HCT116 (cell line): Measurements from ENCODE around the gene FOXO6. TPM values are rescaled to one million over a fixed set of nuclear protein-coding genes. Genes with fewer than 3 reads are reported as not detected.

Experiments used
- ATAC-seq: fragments of 200-7000 bp; cut with Tn5 transposase; 2 replicates; pipeline ENCODE4 v1.9.1; 2020; ENCODE audit warnings: mild to moderate bottlenecking, moderate library complexity
- BruUV-seq: library from RNA; stranded (reverse); fragments of 400-500 nt; replicated peaks from 2 replicates; lab custom pipeline; 2021; lab: Mats Ljungman, UMichigan
- CTCF ChIA-PET: fragments of 300-600 bp; sonication (Branson Sonifier 250); formaldehyde crosslinking; loops from one replicate; lab custom pipeline; 2021; ENCODE audit warnings: antibody characterized with exemption; lab: Charles Lee
- POLR2A ChIA-PET: fragments of 300-600, 350-600 bp; sonication (Branson Sonifier 250); formaldehyde crosslinking; loops from one replicate; lab custom pipeline; 2021; ENCODE audit warnings: antibody characterized with exemption; lab: Charles Lee
- RAD21 ChIA-PET, 2 experiments: fragments of 300-600 bp; sonication (Branson Sonifier 250); formaldehyde crosslinking; loops; one replicate each; lab custom pipeline; 2023; ENCODE audit warnings: low total read pairs in 2 of 2; ENCODE audit not compliant: uncharacterized antibody in 2 of 2, unreplicated experiment in 2 of 2, low non-redundant PET in 1 of 2; lab: Charles Lee
- DNase-seq: peaks from one replicate; pipeline ENCODE4 v3.0.0-alpha.2; 2010; ENCODE audit warnings: low read depth, low spot score
- H2AFZ ChIP-seq: fragments of 200-600 bp; shearing (Covaris generic), sonication (generic); 2 replicates; pipeline ENCODE4 v1.6.1; 2017; ENCODE audit warnings: low read depth, mixed run types, mixed read lengths, antibody characterized with exemption, low read length; ENCODE audit not compliant: poor library complexity, severe bottlenecking
- H3K27ac ChIP-seq: 2 replicates; pipeline ENCODE4 v1.5.1; 2012; ENCODE audit warnings: low read depth, low read length
- H3K27me3 ChIP-seq: fragments of 200-600 bp; sonication (generic); 2 replicates; pipeline ENCODE4 v1.6.1; 2016; ENCODE audit warnings: mixed run types, low read length, mixed read lengths; ENCODE audit not compliant: insufficient read depth
- H3K36me3 ChIP-seq, 2 experiments: fragments of 200-500 bp in 1 of 2; fragments of 200-600 bp in 1 of 2; sonication (Bioruptor generic) in 1 of 2; sonication (generic) in 1 of 2; 2 replicates each; pipeline versions ENCODE4 v1.5.1 to v1.6.1; 2014 to 2016; ENCODE audit warnings: low read length in 2 of 2, inconsistent platforms in 1 of 2, mixed read lengths in 1 of 2, mixed run types in 1 of 2; ENCODE audit not compliant: insufficient read depth in 2 of 2, control insufficient read depth in 1 of 2
- H3K4me1 ChIP-seq, 2 experiments: fragments of 200-600 bp in 1 of 2; sonication (generic) in 1 of 2; 2 replicates each; pipeline versions ENCODE4 v1.5.1 to v1.6.1; 2012 to 2017; ENCODE audit warnings: low read length in 2 of 2, inconsistent platforms in 1 of 2, mild to moderate bottlenecking in 1 of 2, mixed read lengths in 1 of 2, mixed run types in 1 of 2, moderate library complexity in 1 of 2; ENCODE audit not compliant: insufficient read depth in 2 of 2, control insufficient read depth in 1 of 2
- H3K4me2 ChIP-seq: fragments of 200-600 bp; sonication (generic); 2 replicates; pipeline ENCODE4 v1.6.1; 2017; ENCODE audit warnings: mixed run types, low read length, mixed read lengths
- H3K4me3 ChIP-seq, 2 experiments: fragments of 200-600 bp in 1 of 2; sonication (generic) in 1 of 2; replicated peaks in 1 of 2; 2 replicates each; pipeline ENCODE4 v1.5.1; 2011 to 2016; ENCODE audit warnings: low read length in 2 of 2, control low read depth in 1 of 2, low read depth in 1 of 2, mild to moderate bottlenecking in 1 of 2, mixed read lengths in 1 of 2, mixed run types in 1 of 2
- H3K79me2 ChIP-seq: fragments of 200-600 bp; sonication (generic); 2 replicates; pipeline ENCODE4 v1.6.1; 2017; ENCODE audit warnings: mild to moderate bottlenecking, mixed run types, low read length, moderate library complexity, mixed read lengths; ENCODE audit not compliant: insufficient read depth
- H3K9ac ChIP-seq: fragments of 200-600 bp; sonication (generic); 2 replicates; pipeline ENCODE4 v1.6.1; 2016; ENCODE audit warnings: low read length, mixed read lengths
- H3K9me2 ChIP-seq: fragments of 200-600 bp; sonication (generic), shearing (Covaris generic); 2 replicates; pipeline ENCODE4 v1.6.1; 2017; ENCODE audit warnings: mixed run types, mild to moderate bottlenecking, moderate library complexity; ENCODE audit not compliant: insufficient read depth
- H3K9me3 ChIP-seq, 2 experiments: fragments of 200-500 bp in 1 of 2; fragments of 200-600 bp in 1 of 2; sonication (Bioruptor generic) in 1 of 2; sonication (generic) in 1 of 2; 2 replicates each; pipeline ENCODE4 v1.6.1; 2014 to 2017; ENCODE audit warnings: low read length in 2 of 2, mixed read lengths in 2 of 2, inconsistent platforms in 1 of 2, low read depth in 1 of 2, mild to moderate bottlenecking in 1 of 2, mixed run types in 1 of 2, moderate library complexity in 1 of 2; ENCODE audit not compliant: control insufficient read depth in 1 of 2, insufficient read depth in 1 of 2
- H4K20me1 ChIP-seq: fragments of 200-600 bp; sonication (generic), shearing (Covaris generic); 2 replicates; pipeline ENCODE4 v1.6.1; 2017; ENCODE audit warnings: mixed run types, mild to moderate bottlenecking, moderate library complexity; ENCODE audit not compliant: insufficient read depth
- ATF3 ChIP-seq: IDR thresholded peaks from 2 replicates; pipeline ENCODE4 v1.6.1; 2012
- EZH2 ChIP-seq: fragments of 200-600 bp; sonication (generic); IDR thresholded peaks from 2 replicates; pipeline ENCODE4 v1.6.1; 2017; ENCODE audit warnings: antibody characterized with exemption, mixed run types
- EZH2phosphoT487 ChIP-seq: fragments of 200-600 bp; IDR thresholded peaks from 2 replicates; pipeline ENCODE4 v1.6.1; 2018; ENCODE audit warnings: antibody characterized with exemption, borderline replicate concordance
- FOSL1 ChIP-seq: IDR thresholded peaks from 2 replicates; pipeline ENCODE4 v1.6.1; 2012; ENCODE audit warnings: low read depth
- MAX ChIP-seq: IDR thresholded peaks from 2 replicates; pipeline ENCODE4 v1.6.1; 2012
- POLR2AphosphoS5 ChIP-seq: IDR thresholded peaks from 2 replicates; pipeline ENCODE4 v1.6.1; 2011; ENCODE audit warnings: mild to moderate bottlenecking, low read depth, low read length, moderate library complexity
- REST ChIP-seq: IDR thresholded peaks from 2 replicates; pipeline ENCODE4 v1.6.1; 2012; ENCODE audit warnings: low read depth
- SP1 ChIP-seq: IDR thresholded peaks from 2 replicates; pipeline ENCODE4 v1.6.1; 2012; ENCODE audit warnings: low read depth
- YY1 ChIP-seq: IDR thresholded peaks from 2 replicates; pipeline ENCODE4 v1.6.1; 2011; ENCODE audit warnings: low read length, low read depth, moderate library complexity, mild to moderate bottlenecking; ENCODE audit not compliant: insufficient replicate concordance; ENCODE audit errors: extremely low read depth
- ZFX ChIP-seq: fragments of 450-650 bp; IDR thresholded peaks from 2 replicates; pipeline ENCODE4 v1.6.1; 2017
- intact Hi-C: fragments of 100-400 bp; cut with micrococcal nuclease; formaldehyde crosslinking; loops from 2 replicates; pipeline ENCODE4 v1.10.0; 2022
- total RNA-seq: library from RNA; stranded (reverse); gene quantifications from one replicate; pipeline ENCODE4 v1.2.1, GENCODE V29; 2021; ENCODE audit not compliant: unreplicated experiment

The FOXO6 gene
- total RNA-seq, 1 experiment from 2014 or later, result 7.0 TPM

GRCh38 chr1:41315146-41315822 lies 46.0 kb upstream of the FOXO6 start:
- Histone ChIP-seq H3K79me2 (no peaks in the 10 kb centered on the region), H2AFZ (no peak overlapping the region), H3K9me2 (peaks cover 6% of the 10 kb centered on the region; the same call in 1 of the 2 replicates), H3K9me3 (no peaks in the 10 kb centered on the region), H3K4me1 (peaks cover 0 to 8% of the 10 kb centered on the region in 2 experiments; a peak in 2 of 4 replicates), H3K4me3 (no peak overlapping the region), H3K27me3 (no peaks in the 10 kb centered on the region), H3K27ac (no peak overlapping the region), H4K20me1 (no peaks in the 10 kb centered on the region), H3K36me3 (no peaks in the 10 kb centered on the region)
- intact Hi-C loops, result no loop called here
- BruUV-seq, result no TSS peak
- ChIA-PET RAD21 (no interaction called here), CTCF (interaction anchor here (1.2 to 2.5 kb wide), 2 partner anchors 103 to 108 kb away, joined by 5 to 12 read pairs; no protein-coding TSS in a partner anchor), POLR2A (no interaction called here)
- ATAC-seq (no peak), DNase-seq (no peak)
- TF ChIP-seq EZH2 (no peak), MAX (no peak)
- TF ChIP-seq, all 23 proteins: peak for 0
- no peak overlapping the region for H3K9ac ChIP-seq
- H3K4me2 ChIP-seq, result no peak overlapping the region

GRCh38 chr1:41315871-41316270 lies 45.4 kb upstream of the FOXO6 start:
- no peaks in the 10 kb centered on the region for H4K20me1 ChIP-seq
- ChIA-PET CTCF (no interaction called here), POLR2A (no interaction called here)

More at GRCh38 chr1:41315871-41316270, 45.4 kb upstream of the FOXO6 start:
- no peaks in the 10 kb centered on the region for H3K9me3 ChIP-seq
- RAD21 ChIA-PET, result no interaction called here
- peaks cover 6% of the 10 kb centered on the region; the same call in 1 of the 2 replicates for H3K9me2 ChIP-seq
- H3K79me2 ChIP-seq, result no peaks in the 10 kb centered on the region
- no peak overlapping the region for H3K9ac ChIP-seq
- ATAC-seq, result no peak
- H3K27ac ChIP-seq, result no peak overlapping the region
- H3K4me3 ChIP-seq, result no peak overlapping the region
- no TSS peak for BruUV-seq
- intact Hi-C loops, result no loop called here
- no peak for DNase-seq
- no peaks in the 10 kb centered on the region for H3K27me3 ChIP-seq
- no peak for TF ChIP-seq YY1
- no peak for TF ChIP-seq SP1
- TF ChIP-seq POLR2AphosphoS5, result no peak
- no peak for TF ChIP-seq ATF3
- TF ChIP-seq REST, result no peak
- no peak for TF ChIP-seq ZFX
- no peak for TF ChIP-seq EZH2phosphoT487
- TF ChIP-seq FOSL1, result no peak
- no peak for TF ChIP-seq EZH2
- no peak overlapping the region for H2AFZ ChIP-seq
- H3K4me1 ChIP-seq, result peaks cover 0 to 8% of the 10 kb centered on the region in 2 experiments; a peak in 2 of 4 replicates
- no peak overlapping the region for H3K4me2 ChIP-seq
- no peaks in the 10 kb centered on the region for H3K36me3 ChIP-seq
